Neutrophil (primary cell): ENCODE measurements around the gene CDK5R1.

ENCODE experiments used
- H3K27ac ChIP-seq: fragments of 200-600 bp; sonication (generic); 2 replicates; pipeline ENCODE4 v1.5.1; 2016; ENCODE audit warnings: mild to moderate bottlenecking, moderate library complexity
- H3K27me3 ChIP-seq: fragments of 200-600 bp; sonication (generic); 2 replicates; pipeline ENCODE4 v1.6.0; 2016; ENCODE audit warnings: mild to moderate bottlenecking
- H3K36me3 ChIP-seq: fragments of 200-600 bp; sonication (generic); 2 replicates; pipeline ENCODE4 v1.5.1; 2017
- H3K4me1 ChIP-seq, 2 experiments: fragments of 200-600 bp in 1 of 2; sonication (generic) in 1 of 2; 1 replicate in 1 of 2; 2 replicates in 1 of 2; pipeline versions ENCODE4 v1.5.1 to v1.6.1; 2013 to 2016; ENCODE audit warnings: low read depth in 1 of 2, low read length in 1 of 2, mild to moderate bottlenecking in 1 of 2, moderate library complexity in 1 of 2; ENCODE audit not compliant: control insufficient read depth in 1 of 2, insufficient read depth in 1 of 2
- H3K4me3 ChIP-seq, 2 experiments: fragments of 200-600 bp in 1 of 2; sonication (generic) in 1 of 2; 1 replicate in 1 of 2; 2 replicates in 1 of 2; pipeline ENCODE4 v1.5.1; 2013 to 2016; ENCODE audit warnings: low read depth in 1 of 2, low read length in 1 of 2, mild to moderate bottlenecking in 1 of 2, moderate library complexity in 1 of 2
- H3K9me3 ChIP-seq: fragments of 200-600 bp; sonication (generic); 2 replicates; pipeline ENCODE4 v1.5.1; 2016
- TF ChIP-seq, protein P1 (sequence below): fragments of 200-600 bp; sonication (generic); IDR thresholded peaks from 2 replicates; pipeline ENCODE4 v1.5.1; 2016; ENCODE audit warnings: antibody characterized with exemption

The CDK5R1 gene

GRCh38 chr17:32471652-32472051 lies 15.1 kb upstream of the CDK5R1 start:
- Histone ChIP-seq H3K27ac (no peak overlapping the region), H3K9me3 (no peaks in the 10 kb centered on the region), H3K4me3 (no peak overlapping the region), H3K36me3 (peaks cover 69% of the 10 kb centered on the region), H3K4me1 (peaks cover 7 to 11% of the 10 kb centered on the region in 2 experiments), H3K27me3 (no peaks in the 10 kb centered on the region)
- TF ChIP-seq, protein P1, sequence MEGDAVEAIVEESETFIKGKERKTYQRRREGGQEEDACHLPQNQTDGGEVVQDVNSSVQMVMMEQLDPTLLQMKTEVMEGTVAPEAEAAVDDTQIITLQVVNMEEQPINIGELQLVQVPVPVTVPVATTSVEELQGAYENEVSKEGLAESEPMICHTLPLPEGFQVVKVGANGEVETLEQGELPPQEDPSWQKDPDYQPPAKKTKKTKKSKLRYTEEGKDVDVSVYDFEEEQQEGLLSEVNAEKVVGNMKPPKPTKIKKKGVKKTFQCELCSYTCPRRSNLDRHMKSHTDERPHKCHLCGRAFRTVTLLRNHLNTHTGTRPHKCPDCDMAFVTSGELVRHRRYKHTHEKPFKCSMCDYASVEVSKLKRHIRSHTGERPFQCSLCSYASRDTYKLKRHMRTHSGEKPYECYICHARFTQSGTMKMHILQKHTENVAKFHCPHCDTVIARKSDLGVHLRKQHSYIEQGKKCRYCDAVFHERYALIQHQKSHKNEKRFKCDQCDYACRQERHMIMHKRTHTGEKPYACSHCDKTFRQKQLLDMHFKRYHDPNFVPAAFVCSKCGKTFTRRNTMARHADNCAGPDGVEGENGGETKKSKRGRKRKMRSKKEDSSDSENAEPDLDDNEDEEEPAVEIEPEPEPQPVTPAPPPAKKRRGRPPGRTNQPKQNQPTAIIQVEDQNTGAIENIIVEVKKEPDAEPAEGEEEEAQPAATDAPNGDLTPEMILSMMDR: no peak

DNA sequence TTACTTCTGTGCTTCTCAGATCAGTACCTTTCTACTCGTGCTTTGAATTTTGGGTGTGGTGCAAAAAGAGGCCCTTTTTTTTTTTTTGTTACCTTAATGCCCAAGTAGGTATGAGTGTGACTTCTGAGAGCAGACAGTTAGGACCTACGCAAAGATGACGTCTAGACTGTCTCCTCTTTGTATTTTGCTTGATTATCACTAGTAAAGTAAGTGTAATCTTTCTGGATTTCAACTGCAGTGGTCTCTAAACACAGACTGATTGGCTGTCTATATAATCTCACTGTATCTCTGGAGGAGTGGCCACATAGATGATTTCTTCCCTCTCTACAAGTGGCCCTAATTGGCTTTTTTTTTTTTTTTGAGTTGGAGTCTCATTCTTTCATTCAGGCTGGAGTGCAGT lies 11.5 kb upstream of the CDK5R1 start:
- Histone ChIP-seq H3K4me1 (peaks cover 7 to 11% of the 10 kb centered on the region in 2 experiments), H3K27ac (no peak overlapping the region), H3K36me3 (peaks cover 81% of the 10 kb centered on the region), H3K4me3 (no peak overlapping the region), H3K9me3 (no peaks in the 10 kb centered on the region), H3K27me3 (no peaks in the 10 kb centered on the region)
- TF ChIP-seq, protein P1: no peak

- Histone ChIP-seq H3K36me3 (peaks cover 83% of the 10 kb centered on the region), H3K4me1 (peaks cover 7 to 11% of the 10 kb centered on the region in 2 experiments), H3K4me3 (no peak overlapping the region), H3K27me3 (no peaks in the 10 kb centered on the region), H3K27ac (no peak overlapping the region), H3K9me3 (no peaks in the 10 kb centered on the region)
- TF ChIP-seq, protein P1: no peak
Observed at GRCh38 chr17:32477220-32477619, 9.6 kb upstream of the CDK5R1 start.

DNA sequence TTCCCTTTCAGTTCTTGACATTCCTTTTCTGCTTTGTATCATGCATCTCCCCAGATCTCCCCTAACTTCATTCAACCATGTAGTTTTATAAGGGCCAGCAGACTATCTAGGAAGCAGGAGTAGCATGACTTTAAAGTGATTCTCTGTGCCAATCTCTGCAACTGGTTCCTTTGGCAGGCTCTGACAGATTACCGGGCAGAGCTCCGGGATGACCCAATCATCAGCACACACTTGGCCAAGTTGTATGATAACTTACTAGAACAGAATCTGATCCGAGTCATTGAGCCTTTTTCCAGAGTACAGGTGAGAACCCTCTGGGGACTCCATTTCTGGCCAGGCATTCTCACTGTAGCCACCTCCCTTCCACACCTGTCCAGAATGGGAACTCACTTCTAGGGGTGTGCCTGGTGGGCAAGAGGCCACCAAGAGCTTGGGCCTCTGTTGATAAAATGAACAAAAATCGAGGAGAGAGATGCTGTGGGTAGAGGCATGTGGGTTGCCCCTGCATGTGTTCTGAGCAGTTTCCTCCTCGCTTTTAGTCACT lies 7.6 kb upstream of the CDK5R1 start:
- Histone ChIP-seq H3K4me1 (peaks cover 0 to 4% of the 10 kb centered on the region in 2 experiments), H3K9me3 (no peaks in the 10 kb centered on the region), H3K27me3 (no peaks in the 10 kb centered on the region), H3K27ac (no peak overlapping the region), H3K4me3 (no peak overlapping the region), H3K36me3 (peaks cover 76% of the 10 kb centered on the region)
- TF ChIP-seq, protein P1: no peak

GRCh38 chr17:32481193-32481592 lies 5.6 kb upstream of the CDK5R1 start:
- H3K4me3 ChIP-seq: no peak overlapping the region

More at GRCh38 chr17:32481193-32481592, 5.6 kb upstream of the CDK5R1 start:
- H3K27me3 ChIP-seq: peaks cover 3% of the 10 kb centered on the region
- peaks cover 55% of the 10 kb centered on the region for H3K36me3 ChIP-seq
- H3K9me3 ChIP-seq: no peaks in the 10 kb centered on the region
- peaks cover 9 to 12% of the 10 kb centered on the region in 2 experiments for H3K4me1 ChIP-seq
- no peak overlapping the region for H3K27ac ChIP-seq
- TF ChIP-seq, protein P1: no peak
